ENCODE data around the gene TMEM231. TPM values are rescaled to one million over a fixed set of nuclear protein-coding genes. Genes with fewer than 3 reads are reported as not detected.
A peak's percentile ranks its signal among the peaks of the same experiment; 100 is the strongest.
"Not testable (repeated sequence)": the region's sequence is repeated elsewhere in the genome, so short reads cannot be mapped to it uniquely, and the experiment has no call there.

The TMEM231 gene
- total RNA-seq, 1 donor from 2014 or later = 6.9 TPM

GRCh38 chr16:75514296-75514695, 41.8 kb downstream of the TMEM231 start:
- Histone ChIP-seq H3K4me3 (no peak overlapping the region), H3K27ac (no peak overlapping the region), H3K36me3 (no peaks in the 10 kb centered on the region), H3K27me3 (no peaks in the 10 kb centered on the region), H3K4me1 (peaks cover 10% of the 10 kb centered on the region), H3K9me3 (no peaks in the 10 kb centered on the region)
- intact Hi-C loops (cut with DNase I) = loop anchor here (10.0 kb wide), 1 partner anchor 49 kb away; the partner anchor contains the start of gene TMEM170A
- no peak for DNase-seq (ENCODE audit: extremely low spot score in 2 of 2)
- TF ChIP-seq CTCF (IDR thresholded peaks at IDR 0.05) (no peak), POLR2A (IDR thresholded peaks at IDR 0.05) (no peak), POLR2AphosphoS5 (IDR thresholded peaks at IDR 0.05; ENCODE audit: insufficient read depth in 1 of 2, low read depth in 1 of 2) (no peak)

- Histone ChIP-seq H3K27ac (no peak overlapping the region), H3K4me3 (no peak overlapping the region), H3K4me1 (peaks cover 5% of the 10 kb centered on the region), H3K9me3 (no peaks in the 10 kb centered on the region), H3K36me3 (no peaks in the 10 kb centered on the region), H3K27me3 (no peaks in the 10 kb centered on the region)
- no peak for DNase-seq (ENCODE audit: extremely low spot score in 2 of 2)
- TF ChIP-seq CTCF (IDR thresholded peaks at IDR 0.05) (no peak), POLR2AphosphoS5 (IDR thresholded peaks at IDR 0.05; ENCODE audit: insufficient read depth in 1 of 2, low read depth in 1 of 2) (peak in 1 of 2 donors; percentile 39)
- intact Hi-C loops (cut with DNase I) = no loop called here
These were observed 49.5 kb downstream of the TMEM231 start for GRCh38 chr16:75506574-75506973.

- no peak for DNase-seq (ENCODE audit: extremely low spot score in 2 of 2)
- no peak for TF ChIP-seq POLR2A (IDR thresholded peaks at IDR 0.05)
- TF ChIP-seq POLR2AphosphoS5 (IDR thresholded peaks at IDR 0.05; ENCODE audit: insufficient read depth in 1 of 2, low read depth in 1 of 2) = no peak
- no peak for TF ChIP-seq CTCF (IDR thresholded peaks at IDR 0.05)
- intact Hi-C loops (cut with DNase I) = no loop called here
- peaks cover 5% of the 10 kb centered on the region for H3K4me1 ChIP-seq
- no peak overlapping the region for H3K27ac ChIP-seq
- H3K27me3 ChIP-seq = no peaks in the 10 kb centered on the region
- H3K36me3 ChIP-seq = no peaks in the 10 kb centered on the region
- H3K9me3 ChIP-seq = no peaks in the 10 kb centered on the region
- H3K4me3 ChIP-seq = no peak overlapping the region
These were observed 49.9 kb downstream of the TMEM231 start for GRCh38 chr16:75506107-75506506.

GRCh38 chr16:75503801-75504200, 52.3 kb downstream of the TMEM231 start:
- Histone ChIP-seq H3K27ac (no peak overlapping the region), H3K27me3 (no peaks in the 10 kb centered on the region), H3K9me3 (no peaks in the 10 kb centered on the region), H3K36me3 (no peaks in the 10 kb centered on the region), H3K4me1 (peaks cover 5% of the 10 kb centered on the region), H3K4me3 (no peak overlapping the region)
- no peak for DNase-seq (ENCODE audit: extremely low spot score in 2 of 2)
- intact Hi-C loops (cut with DNase I) = no loop called here
- no peak for TF ChIP-seq POLR2A (IDR thresholded peaks at IDR 0.05)
- no peak for TF ChIP-seq POLR2AphosphoS5 (IDR thresholded peaks at IDR 0.05; ENCODE audit: insufficient read depth in 1 of 2, low read depth in 1 of 2)
- TF ChIP-seq CTCF (IDR thresholded peaks at IDR 0.05) = no peak

GRCh38 chr16:75502916-75503605, 53.0 kb downstream of the TMEM231 start:
- TF ChIP-seq POLR2A (IDR thresholded peaks at IDR 0.05) (no peak), POLR2AphosphoS5 (IDR thresholded peaks at IDR 0.05; ENCODE audit: insufficient read depth in 1 of 2, low read depth in 1 of 2) (no peak), CTCF (IDR thresholded peaks at IDR 0.05) (no peak)
- Histone ChIP-seq H3K9me3 (no peaks in the 10 kb centered on the region), H3K27me3 (no peaks in the 10 kb centered on the region)

GRCh38 chr16:75501820-75502219, 54.2 kb downstream of the TMEM231 start:
- H3K27ac ChIP-seq; H3K27me3 ChIP-seq; DNase-seq (ENCODE audit: extremely low spot score in 2 of 2); H3K36me3 ChIP-seq; H3K9me3 ChIP-seq; H3K4me1 ChIP-seq; intact Hi-C loops (cut with DNase I); H3K4me3 ChIP-seq: not testable (repeated sequence)

More at GRCh38 chr16:75502916-75503605, 53.0 kb downstream of the TMEM231 start:
- no peak overlapping the region for H3K4me3 ChIP-seq
- no peak overlapping the region for H3K27ac ChIP-seq
- intact Hi-C loops (cut with DNase I) = no loop called here
- peaks cover 5% of the 10 kb centered on the region for H3K4me1 ChIP-seq
- no peak for DNase-seq (ENCODE audit: extremely low spot score in 2 of 2)
- no peaks in the 10 kb centered on the region for H3K36me3 ChIP-seq

Data from vagina (tissue), 2 donors.